GM18951 (cell line): ENCODE measurements around the gene GLRA3.

Source experiments
- POLR2A ChIP-seq: IDR thresholded peaks from 4 replicates; pipeline ENCODE4 v1.6.1; 2011; ENCODE audit warnings: mild to moderate bottlenecking; ENCODE audit not compliant: insufficient read length, insufficient read depth; ENCODE audit errors: extremely low read depth
- in situ Hi-C: fragments of 300-500 bp; cut with MboI; formaldehyde crosslinking; loops from one replicate; pipeline ENCODE4 v1.12.0; 2022; ENCODE audit warnings: low sequenced_read_pairs, mixed read lengths, inconsistent platforms; ENCODE audit not compliant: unreplicated experiment

Gene GLRA3

DNA sequence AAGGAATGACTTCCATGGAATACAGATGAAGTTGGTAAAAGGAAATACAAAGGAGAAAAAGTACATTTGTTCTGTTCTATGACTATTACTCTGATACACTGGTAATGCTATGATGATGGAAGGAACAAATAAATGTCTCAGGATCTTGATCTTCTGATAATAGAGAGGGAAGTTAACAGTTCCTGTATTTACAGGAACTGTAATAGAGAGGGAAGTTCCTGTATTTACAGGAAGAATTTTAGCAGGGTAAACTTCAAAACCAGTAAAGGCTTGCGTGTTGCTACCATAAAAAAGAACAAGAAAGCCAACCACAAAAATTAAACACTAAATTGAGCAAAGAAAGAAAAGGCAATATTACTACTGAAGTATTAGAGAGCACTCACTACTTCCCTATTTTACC is 215.1 kb downstream of the GLRA3 start:
- in situ Hi-C loops, result no loop called here
- no peak for TF ChIP-seq POLR2A

DNA sequence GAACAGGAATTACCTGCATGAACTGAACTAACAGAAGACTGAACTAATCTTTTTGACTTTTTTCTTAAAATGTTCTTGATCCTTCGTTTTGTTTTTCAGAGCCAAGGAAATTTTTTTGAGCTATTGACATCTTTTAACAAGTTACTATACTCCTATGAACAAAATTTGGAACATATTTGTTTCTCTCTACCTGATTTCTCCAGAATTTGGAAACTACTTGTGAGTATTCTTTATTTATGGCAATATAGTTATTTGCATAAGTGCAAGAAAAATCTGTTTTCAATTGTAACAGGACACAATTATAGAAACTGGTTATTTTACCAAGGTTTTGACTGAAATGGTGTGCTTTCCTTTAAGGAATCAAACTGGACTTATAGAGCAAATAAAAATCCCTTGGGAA is 217.3 kb downstream of the GLRA3 start:
- TF ChIP-seq POLR2A, result no peak
- in situ Hi-C loops, result no loop called here

DNA sequence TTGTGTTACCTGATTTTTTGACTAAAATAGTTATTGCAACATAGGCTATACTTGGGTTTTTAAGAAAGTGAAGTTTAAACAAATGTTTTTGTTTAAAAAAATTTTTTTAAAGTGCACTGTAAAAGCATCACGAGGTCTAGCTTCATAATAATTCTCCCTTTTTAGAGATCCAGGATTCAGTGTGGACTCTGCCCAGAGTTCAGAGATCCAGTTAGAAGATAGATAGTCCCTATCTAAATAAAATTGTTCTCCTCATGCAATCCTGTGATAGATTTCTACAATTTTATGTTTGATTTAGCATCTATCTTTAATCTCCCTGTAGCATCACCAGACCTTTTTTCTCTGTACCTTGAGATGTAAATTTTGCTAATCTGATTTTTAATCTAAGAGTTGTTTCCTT is 221.3 kb downstream of the GLRA3 start:
- in situ Hi-C loops, result no loop called here
- no peak for TF ChIP-seq POLR2A

GRCh38 chr4:174604198-174604597 is 224.8 kb downstream of the GLRA3 start:
- TF ChIP-seq POLR2A, result no peak
- in situ Hi-C loops, result no loop called here

GRCh38 chr4:174600391-174600790 is 228.7 kb downstream of the GLRA3 start:
- TF ChIP-seq POLR2A, result no peak
- in situ Hi-C loops, result no loop called here

GRCh38 chr4:174598800-174599199 is 230.2 kb downstream of the GLRA3 start:
- in situ Hi-C loops, result no loop called here
- TF ChIP-seq POLR2A, result no peak

DNA sequence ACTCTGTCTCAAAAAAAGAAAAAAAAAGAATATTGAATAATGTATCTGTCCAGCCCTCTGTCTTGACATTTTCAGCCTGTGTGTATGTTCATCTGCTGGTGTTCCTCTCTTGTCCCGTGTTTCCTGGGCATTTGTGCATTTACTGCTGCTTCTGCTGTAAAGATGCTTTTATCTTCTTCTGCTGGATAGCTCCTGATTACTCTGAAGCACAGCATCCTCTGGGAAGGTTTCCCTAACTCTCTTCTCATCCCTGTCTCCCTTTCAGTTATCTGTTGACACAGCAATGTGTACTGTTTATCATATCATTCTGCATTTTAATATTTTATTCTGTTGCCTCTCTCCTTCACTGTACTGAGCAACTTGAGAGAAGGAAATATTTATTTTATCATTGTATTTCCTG is 232.5 kb downstream of the GLRA3 start:
- TF ChIP-seq POLR2A, result no peak
- in situ Hi-C loops, result no loop called here

DNA sequence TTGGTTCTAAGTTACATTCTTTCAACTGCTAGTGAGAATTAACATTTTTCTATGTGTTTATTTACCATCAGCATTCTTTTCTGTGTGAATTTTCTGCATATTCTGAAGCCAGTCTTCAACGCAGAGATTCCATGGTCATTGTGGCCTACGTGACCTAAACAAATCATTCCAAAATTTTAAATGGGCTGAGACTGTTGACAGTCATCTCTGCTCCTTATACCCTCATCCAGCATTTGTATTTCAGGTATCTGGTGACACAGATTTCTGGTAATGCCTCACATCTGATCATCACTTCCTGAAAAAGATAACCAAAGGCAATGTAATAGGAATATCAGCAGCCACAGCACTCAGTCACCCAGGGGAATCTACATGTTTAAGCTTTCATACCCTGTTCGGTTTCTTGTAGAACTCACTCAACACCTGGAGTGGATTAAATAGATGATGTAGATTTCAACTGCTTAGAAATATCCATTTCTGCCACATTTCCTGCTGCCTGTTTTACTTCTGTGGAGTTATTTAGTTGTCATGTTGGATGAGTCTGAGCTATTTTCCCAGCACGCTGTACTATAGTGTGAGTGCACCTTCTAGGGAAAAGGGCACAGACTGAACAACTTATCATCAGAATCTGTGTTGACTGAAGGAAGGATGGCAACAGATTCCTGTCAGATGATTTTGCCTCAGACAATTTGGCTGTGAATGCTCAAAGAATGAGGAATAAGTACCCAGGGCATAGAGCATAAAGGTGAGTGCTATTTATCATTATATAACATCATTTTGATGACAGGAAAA is 233.7 kb downstream of the GLRA3 start:
- in situ Hi-C loops, result no loop called here
- TF ChIP-seq POLR2A, result no peak

DNA sequence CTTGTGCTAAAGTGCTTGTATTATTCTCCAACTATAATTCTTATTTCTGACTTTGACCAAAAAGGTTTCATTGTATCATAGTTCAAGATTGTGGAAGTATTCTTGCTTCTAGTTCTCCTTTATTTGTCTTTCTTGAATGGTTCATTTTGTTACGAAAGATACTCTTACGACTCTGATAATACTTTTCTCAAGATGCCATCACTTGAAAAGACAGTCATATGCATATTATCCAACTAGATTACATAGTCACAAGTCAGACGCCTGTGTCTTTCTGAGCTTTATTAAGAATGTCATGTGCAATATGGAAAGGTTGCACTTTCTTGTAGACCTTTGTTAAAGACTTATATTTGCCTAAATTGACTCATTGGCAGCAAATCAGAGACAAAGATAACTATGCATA is 235.3 kb downstream of the GLRA3 start:
- in situ Hi-C loops, result no loop called here
- TF ChIP-seq POLR2A, result no peak

- TF ChIP-seq POLR2A, result no peak
- in situ Hi-C loops, result no loop called here
These were observed 236.1 kb downstream of the GLRA3 start for GRCh38 chr4:174592985-174593335.

- no peak for TF ChIP-seq POLR2A
- in situ Hi-C loops, result no loop called here
These were observed 236.6 kb downstream of the GLRA3 start for GRCh38 chr4:174592256-174592984.

DNA sequence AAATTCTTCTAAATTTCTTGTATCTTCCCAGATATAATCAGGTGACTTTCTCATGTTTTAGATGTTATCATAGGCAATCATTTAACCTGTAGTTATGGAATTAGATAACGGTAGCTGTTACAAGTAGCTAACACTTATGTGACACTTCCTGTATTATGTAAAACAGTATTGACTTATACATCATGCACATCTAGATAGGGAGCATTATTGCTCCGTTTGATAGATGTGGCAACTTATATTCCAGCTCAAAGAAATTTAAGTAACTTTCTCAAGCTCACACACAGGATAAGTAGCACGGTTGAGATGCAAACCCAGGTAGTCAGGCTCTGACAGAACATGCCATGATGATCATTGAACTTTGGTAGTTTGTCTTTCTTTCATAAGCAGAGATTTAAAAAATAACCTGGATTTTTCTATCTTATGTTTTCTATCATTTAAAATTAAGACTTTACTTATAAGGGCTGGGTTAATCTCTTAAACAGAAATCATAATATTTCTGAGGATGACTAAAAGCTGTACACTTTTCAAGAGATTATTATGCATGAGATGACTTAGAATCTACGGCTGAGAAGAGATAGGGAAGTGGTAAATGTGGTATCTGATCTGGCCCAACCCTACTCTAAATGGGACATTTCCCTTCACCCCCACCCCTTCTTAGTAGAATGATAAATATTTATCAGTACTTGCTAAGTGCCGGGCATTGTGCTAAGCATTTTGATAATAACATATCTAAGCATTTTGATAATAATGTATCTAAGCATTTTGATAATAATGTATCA is 237.6 kb downstream of the GLRA3 start:
- TF ChIP-seq POLR2A, result no peak
- in situ Hi-C loops, result no loop called here

- in situ Hi-C loops, result no loop called here
- no peak for TF ChIP-seq POLR2A
These were observed 238.7 kb downstream of the GLRA3 start for GRCh38 chr4:174590336-174590735.
